H1 (cell line): ENCODE results near the gene FRK. TPM values are rescaled to one million over a fixed set of nuclear protein-coding genes. Genes with fewer than 3 reads are reported as not detected.

Source experiments
- CTCF ChIA-PET: fragments of 300-600 bp; sonication (Branson Sonifier 250); formaldehyde crosslinking; loops from one replicate; lab custom pipeline; 2021; ENCODE audit not compliant: partially characterized antibody; lab: Charles Lee
- POLR2A ChIA-PET: fragments of 300-600 bp; sonication (Branson Sonifier 250); formaldehyde crosslinking; loops from one replicate; lab custom pipeline; 2021; ENCODE audit warnings: inconsistent platforms; ENCODE audit not compliant: partially characterized antibody; lab: Charles Lee
- DNase-seq, 2 experiments: peaks; one replicate each; pipeline versions ENCODE4 v3.0.0 to v3.0.0-alpha.2; 2010 to 2022; ENCODE audit warnings: low spot score in 2 of 2, low read depth in 1 of 2, mixed read lengths in 1 of 2
- FAIRE-seq: peaks from 2 replicates; lab custom pipeline; 2011; peaks lifted over from hg19 to GRCh38; lab: Jason Lieb, UNC
- H2AFZ ChIP-seq: 2 replicates; pipeline ENCODE4 v1.8.1; 2012; ENCODE audit warnings: low read length, inconsistent platforms
- H2AK5ac ChIP-seq: 2 replicates; pipeline ENCODE4 v1.6.1; 2013; ENCODE audit warnings: low read depth, low read length
- H2BK120ac ChIP-seq: replicated peaks from 2 replicates; pipeline ENCODE3; 2013; ENCODE audit warnings: low read depth, low read length, inconsistent platforms
- H2BK12ac ChIP-seq: 2 replicates; pipeline ENCODE4 v1.6.1; 2013; ENCODE audit warnings: low read depth, low read length
- H2BK15ac ChIP-seq: 2 replicates; pipeline ENCODE4 v1.6.1; 2013; ENCODE audit warnings: low read length
- H2BK20ac ChIP-seq: 2 replicates; pipeline ENCODE4 v1.6.1; 2013; ENCODE audit warnings: low read length
- H2BK5ac ChIP-seq: 2 replicates; pipeline ENCODE4 v1.6.1; 2013; ENCODE audit warnings: low read depth, low read length
- H3K14ac ChIP-seq: 2 replicates; pipeline ENCODE4 v1.6.1; 2013; ENCODE audit warnings: inconsistent platforms; ENCODE audit not compliant: insufficient read length
- H3K18ac ChIP-seq: 2 replicates; pipeline ENCODE4 v1.6.1; 2013; ENCODE audit warnings: low read length; ENCODE audit errors: extremely low read depth
- H3K23ac ChIP-seq: 2 replicates; pipeline ENCODE4 v1.6.1; 2013; ENCODE audit warnings: inconsistent platforms; ENCODE audit not compliant: insufficient read length
- H3K23me2 ChIP-seq: 2 replicates; pipeline ENCODE4 v1.6.1; 2013; ENCODE audit warnings: low read depth, low read length
- H3K27ac ChIP-seq: 2 replicates; pipeline ENCODE4 v1.6.1; 2011; ENCODE audit warnings: low read depth, low read length, inconsistent platforms
- H3K27me3 ChIP-seq, 4 experiments: replicated peaks in 1 of 4; 1 replicate in 1 of 4; 2 replicates in 3 of 4; pipeline versions ENCODE4 v1.6.1 to v1.8.1; 2011 to 2013; ENCODE audit warnings: low read length in 3 of 4, mild to moderate bottlenecking in 3 of 4, inconsistent platforms in 2 of 4, mixed read lengths in 2 of 4, moderate library complexity in 1 of 4; ENCODE audit not compliant: control insufficient read depth in 3 of 4, insufficient read depth in 3 of 4; ENCODE audit errors: extremely low read depth in 1 of 4
- H3K36me3 ChIP-seq, 4 experiments: 2 replicates each; pipeline versions ENCODE4 v1.6.1 to v1.8.1; 2011 to 2013; ENCODE audit warnings: mild to moderate bottlenecking in 4 of 4, low read length in 3 of 4, moderate library complexity in 2 of 4, control low read depth in 1 of 4, inconsistent platforms in 1 of 4; ENCODE audit not compliant: insufficient read depth in 4 of 4, control insufficient read depth in 2 of 4
- H3K4ac ChIP-seq: replicated peaks from 2 replicates; pipeline ENCODE3; 2013; ENCODE audit warnings: low read length, low read depth, mixed read lengths, inconsistent platforms; ENCODE audit not compliant: insufficient read length
- H3K4me1 ChIP-seq, 4 experiments: replicated peaks in 1 of 4; 1 replicate in 1 of 4; 2 replicates in 3 of 4; pipeline versions ENCODE4 v1.6.1 to v1.8.1; 2011 to 2013; ENCODE audit warnings: low read length in 3 of 4, inconsistent platforms in 2 of 4, mixed read lengths in 1 of 4; ENCODE audit not compliant: insufficient read depth in 4 of 4, control insufficient read depth in 3 of 4
- H3K4me2 ChIP-seq, 2 experiments: 2 replicates each; pipeline versions ENCODE4 v1.6.1 to v1.8.1; 2011 to 2013; ENCODE audit warnings: low read depth in 2 of 2, low read length in 2 of 2, control low read depth in 1 of 2, inconsistent platforms in 1 of 2, mild to moderate bottlenecking in 1 of 2; ENCODE audit not compliant: insufficient read depth in 1 of 2
- H3K4me3 ChIP-seq, 4 experiments: fragments of 200-600, 300-600 bp in 1 of 4; sonication (generic), shearing (Covaris generic), sonication (Bioruptor Twin) in 1 of 4; 2 replicates each; pipeline versions ENCODE4 v1.5.1 to v1.8.1; 2011 to 2016; ENCODE audit warnings: low read length in 4 of 4, low read depth in 3 of 4, control low read depth in 2 of 4, inconsistent platforms in 2 of 4, mild to moderate bottlenecking in 2 of 4, mixed read lengths in 1 of 4, moderate library complexity in 1 of 4; ENCODE audit not compliant: insufficient read depth in 2 of 4; ENCODE audit errors: extremely low read depth in 1 of 4
- H3K56ac ChIP-seq: replicated peaks from 2 replicates; pipeline ENCODE3; 2013; ENCODE audit warnings: low read depth, mild to moderate bottlenecking, mixed read lengths, low read length, inconsistent platforms; ENCODE audit not compliant: insufficient read length
- H3K79me1 ChIP-seq: 2 replicates; pipeline ENCODE4 v1.6.1; 2013; ENCODE audit warnings: low read depth, low read length, control low read depth
- H3K79me2 ChIP-seq, 2 experiments: 2 replicates each; pipeline versions ENCODE4 v1.6.1 to v1.8.1; 2012 to 2013; ENCODE audit warnings: low read length in 2 of 2, mild to moderate bottlenecking in 2 of 2, inconsistent platforms in 1 of 2; ENCODE audit not compliant: insufficient read depth in 2 of 2, control insufficient read depth in 1 of 2
- H3K9ac ChIP-seq, 4 experiments: replicated peaks in 1 of 4; 1 replicate in 1 of 4; 2 replicates in 3 of 4; pipeline versions ENCODE4 v1.6.1 to v1.8.1; 2011 to 2013; ENCODE audit warnings: low read depth in 3 of 4, low read length in 3 of 4, control low read depth in 2 of 4, mild to moderate bottlenecking in 2 of 4, moderate library complexity in 2 of 4, inconsistent platforms in 1 of 4; ENCODE audit errors: extremely low read depth in 1 of 4
- H3K9me3 ChIP-seq, 2 experiments: 2 replicates each; pipeline versions ENCODE4 v1.6.1 to v1.8.1; 2012 to 2013; ENCODE audit warnings: mild to moderate bottlenecking in 2 of 2, moderate library complexity in 2 of 2, control low read depth in 1 of 2, inconsistent platforms in 1 of 2, low read depth in 1 of 2, low read length in 1 of 2, mixed read lengths in 1 of 2; ENCODE audit not compliant: insufficient read depth in 2 of 2
- H4K20me1 ChIP-seq, 2 experiments: replicated peaks in 1 of 2; 2 replicates each; pipeline versions ENCODE3 to v1.8.1; 2011 to 2013; ENCODE audit warnings: inconsistent platforms in 2 of 2, low read length in 2 of 2, mild to moderate bottlenecking in 1 of 2; ENCODE audit not compliant: insufficient read depth in 2 of 2, control insufficient read depth in 1 of 2
- H4K5ac ChIP-seq: 2 replicates; pipeline ENCODE4 v1.6.1; 2013; ENCODE audit warnings: low read length, low read depth, mixed read lengths, inconsistent platforms; ENCODE audit not compliant: insufficient read length
- H4K8ac ChIP-seq: 2 replicates; pipeline ENCODE4 v1.8.0; 2013; ENCODE audit warnings: mild to moderate bottlenecking, moderate library complexity, low read length, inconsistent platforms; ENCODE audit not compliant: insufficient read depth; ENCODE audit errors: extremely low read depth
- H4K91ac ChIP-seq: replicated peaks from 2 replicates; pipeline ENCODE3; 2013; ENCODE audit warnings: low read length, mixed read lengths, inconsistent platforms; ENCODE audit not compliant: insufficient read length
- EZH2 ChIP-seq: fragments of 200-600 bp; sonication (generic); IDR thresholded peaks from 2 replicates; pipeline ENCODE4 v1.7.1; 2012; ENCODE audit warnings: low read depth, mild to moderate bottlenecking, moderate library complexity, low read length, inconsistent platforms; ENCODE audit not compliant: severe bottlenecking
- NRF1 ChIP-seq: IDR thresholded peaks from 2 replicates; pipeline ENCODE4 v1.6.1; 2011; ENCODE audit warnings: mild to moderate bottlenecking, low read depth, low read length, improper control_type of control experiment
- PHF8 ChIP-seq: fragments of 200-600 bp; sonication (generic); conservative IDR thresholded peaks from 2 replicates; pipeline ENCODE4 v1.7.1; 2012; ENCODE audit warnings: low read depth, mild to moderate bottlenecking, inconsistent platforms, low read length, moderate library complexity
- RXRA ChIP-seq: IDR thresholded peaks from 2 replicates; pipeline ENCODE4 v1.6.1; 2011; ENCODE audit warnings: low read depth, mild to moderate bottlenecking, low read length, moderate library complexity; ENCODE audit not compliant: insufficient read depth
- SIN3A ChIP-seq, 2 experiments: IDR thresholded peaks in 1 of 2; conservative IDR thresholded peaks in 1 of 2; 2 replicates each; pipeline ENCODE4 v1.6.1; 2011 to 2012; ENCODE audit warnings: low read length in 2 of 2, improper control_type of control experiment in 1 of 2, low read depth in 1 of 2, mild to moderate bottlenecking in 1 of 2
- SRF ChIP-seq: IDR thresholded peaks from 2 replicates; pipeline ENCODE4 v1.6.1; 2011; ENCODE audit warnings: mild to moderate bottlenecking, low read depth, low read length, moderate library complexity
- TCF12 ChIP-seq: IDR thresholded peaks from 2 replicates; pipeline ENCODE4 v1.6.1; 2011; ENCODE audit warnings: low read depth, mild to moderate bottlenecking, low read length
- WGBS, 2 experiments: shearing (Covaris generic) in 1 of 2; methylation state at CpG; one replicate each; pipeline versions ENCODE4 v1.1.6 to v1.1.7; 2013 to 2015; ENCODE audit warnings: low lambda C conversion rate in 2 of 2, mixed read lengths in 2 of 2, inconsistent platforms in 1 of 2, low coverage in 1 of 2, missing lambda C conversion rate in 1 of 2; ENCODE audit not compliant: insufficient replicate concordance in 2 of 2, insufficient coverage in 1 of 2, insufficient read length in 1 of 2; ENCODE audit errors: extremely low coverage in 1 of 2, missing lambda C conversion rate in 1 of 2; 5-methylcytosine and 5-hydroxymethylcytosine counted together
- polyA plus RNA-seq, 7 experiments: library from polyadenylated mRNA; depleted of rRNA in 3 of 7; stranded (reverse) in 5 of 7; unstranded in 2 of 7; fragments of >200 nt in 5 of 7; fragments of 200-250 nt in 2 of 7; gene quantifications; 1 replicate in 5 of 7; 2 replicates in 1 of 7; 4 replicates in 1 of 7; pipeline versions ENCODE4 v1.2.1 to v1.2.3, GENCODE V29; 2011 to 2013; ENCODE audit warnings: missing spikeins in 2 of 7, mixed read lengths in 2 of 7
- total RNA-seq: library from RNA; stranded (reverse); fragmentation: NEBNext Ultra II Directional; extraction: Animal tissue kit (Norgen Biotek cat#: 25700); gene quantifications from 2 replicates; pipeline ENCODE4 v1.2.1, GENCODE V29; 2021
- TF ChIP-seq, protein P1 (sequence below): IDR thresholded peaks from 2 replicates; pipeline ENCODE4 v1.6.1; 2012; ENCODE audit warnings: inconsistent platforms

Gene FRK
- total and polyA plus RNA-seq, 2 of the 8 experiments (the other 6 are each of a cell fraction or from before 2014, with no cell fraction given) = 0.11 to 0.24 TPM

DNA sequence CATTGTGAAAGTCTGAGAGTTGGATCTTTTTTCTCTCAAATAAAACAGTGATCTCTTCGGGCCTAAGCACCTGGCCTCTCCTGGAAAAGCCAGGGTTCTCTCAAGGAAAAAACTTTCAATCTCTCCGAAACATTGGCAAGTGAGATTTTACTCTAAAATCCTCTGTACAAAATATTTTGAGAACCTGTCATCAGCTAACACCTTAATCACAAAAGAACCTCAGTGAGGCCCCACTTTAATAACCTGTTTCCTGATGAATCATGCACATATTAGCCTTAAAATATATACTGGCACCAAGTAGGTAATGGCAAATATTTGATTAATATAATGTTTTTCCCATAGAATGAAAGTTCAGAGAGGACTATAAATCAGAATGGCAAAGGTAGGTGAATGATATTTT is 177.9 kb downstream of the FRK start:
- Histone ChIP-seq H3K18ac (no peak overlapping the region), H2BK120ac (no peak overlapping the region), H3K27ac (no peak overlapping the region), H3K4ac (no peak overlapping the region), H3K14ac (no peak overlapping the region), H2BK15ac (no peak overlapping the region), H2AK5ac (no peak overlapping the region), H3K79me1 (no peaks in the 10 kb centered on the region), H2AFZ (peak overlapping the region; percentile 64), H4K8ac (no peak overlapping the region), H3K4me3 (no peak overlapping the region), H3K23ac (no peak overlapping the region), H3K9ac (no peak overlapping the region), H3K9me3 (no peaks in the 10 kb centered on the region), H3K36me3 (no peaks in the 10 kb centered on the region), H2BK12ac (no peak overlapping the region), H3K56ac (no peak overlapping the region)
- WGBS, 2 experiments = 87% methylated on average over 2 of the region's 2 CpGs; no CpG with 5 or more reads in 1 of the 2 experiments
- DNase-seq = no peak
- TF ChIP-seq NRF1 (no peak), RXRA (no peak), EZH2 (no peak), PHF8 (no peak), TCF12 (no peak), SIN3A (conservative IDR thresholded peaks at IDR 0.05 in 1 of 2, IDR thresholded peaks at IDR 0.05 in 1 of 2; ENCODE audit: low read depth in 1 of 2, low read length in 2 of 2) (no peak), SRF (no peak)
- TF ChIP-seq, protein P1, sequence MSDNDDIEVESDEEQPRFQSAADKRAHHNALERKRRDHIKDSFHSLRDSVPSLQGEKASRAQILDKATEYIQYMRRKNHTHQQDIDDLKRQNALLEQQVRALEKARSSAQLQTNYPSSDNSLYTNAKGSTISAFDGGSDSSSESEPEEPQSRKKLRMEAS = no peak
- TF ChIP-seq, all 59 proteins: peak for 0
- CTCF ChIA-PET = interaction anchor here (0.7 kb wide), 2 partner anchors 1041 to 1881 kb away, joined by 3 read pairs; no protein-coding TSS in a partner anchor
- Histone ChIP-seq H3K4me1 (peaks cover 0 to 2% (median 0%) of the 10 kb centered on the region in 4 experiments; a peak in 1 of 7 replicates), H4K91ac (no peak overlapping the region), H3K23me2 (no peaks in the 10 kb centered on the region), H3K79me2 (no peaks in the 10 kb centered on the region), H2BK5ac (no peak overlapping the region), H4K5ac (no peak overlapping the region), H3K27me3 (no peaks in the 10 kb centered on the region), H4K20me1 (no peaks in the 10 kb centered on the region), H2BK20ac (no peak overlapping the region), H3K4me2 (no peak overlapping the region)
- no peak for FAIRE-seq
- POLR2A ChIA-PET = no interaction called here
